HG02852 (cell line): ENCODE measurements around the gene C1GALT1.
"Not testable (repeated sequence)": the region's sequence is repeated elsewhere in the genome, so short reads cannot be mapped to it uniquely, and the experiment has no call there.

Experiments
- ATAC-seq: cut with Tn5 transposase; IDR thresholded peaks from one replicate; pipeline ENCODE4 v1.9.1; 2021; ENCODE audit warnings: mild to moderate bottlenecking, moderate library complexity; ENCODE audit not compliant: unreplicated experiment

C1GALT1 gene

GRCh38 chr7:7182156-7183060, at the start of gene C1GALT1:
Gene C1GALT1, plus strand, starts transcription at chr7:7182544. Its CDS starts 51,776 bp downstream, at chr7:7234320.
- ATAC-seq, result peak; percentile 83

- no peak for ATAC-seq
Observed at GRCh38 chr7:7134046-7134445, 48.3 kb upstream of the C1GALT1 start.

GRCh38 chr7:7135074-7135473, 47.3 kb upstream of the C1GALT1 start:
- ATAC-seq, result no peak

GRCh38 chr7:7135924-7136323, 46.4 kb upstream of the C1GALT1 start:
- ATAC-seq, result not testable (repeated sequence)

GRCh38 chr7:7136466-7137381, 45.6 kb upstream of the C1GALT1 start:
- ATAC-seq, result no peak

- no peak for ATAC-seq
Observed at GRCh38 chr7:7138897-7139296, 43.4 kb upstream of the C1GALT1 start.

- not testable (repeated sequence) for ATAC-seq
Observed at GRCh38 chr7:7143404-7143803, 38.9 kb upstream of the C1GALT1 start.

GRCh38 chr7:7145151-7145550, 37.2 kb upstream of the C1GALT1 start:
- not testable (repeated sequence) for ATAC-seq

- ATAC-seq, result no peak
Observed at GRCh38 chr7:7146837-7147236, 35.5 kb upstream of the C1GALT1 start.

GRCh38 chr7:7148798-7149481, 33.4 kb upstream of the C1GALT1 start:
- no peak for ATAC-seq

GRCh38 chr7:7151285-7151684, 31.1 kb upstream of the C1GALT1 start:
- ATAC-seq, result no peak

GRCh38 chr7:7151865-7152264, 30.5 kb upstream of the C1GALT1 start:
- ATAC-seq, result no peak

GRCh38 chr7:7152315-7152714, 30.0 kb upstream of the C1GALT1 start:
- no peak for ATAC-seq

GRCh38 chr7:7154355-7154754, 28.0 kb upstream of the C1GALT1 start:
- not testable (repeated sequence) for ATAC-seq

- no peak for ATAC-seq
Observed at GRCh38 chr7:7156663-7157062, 25.7 kb upstream of the C1GALT1 start.

- no peak for ATAC-seq
Observed at GRCh38 chr7:7157177-7157886, 25.0 kb upstream of the C1GALT1 start.

GRCh38 chr7:7157887-7158271, 24.5 kb upstream of the C1GALT1 start:
- no peak for ATAC-seq

- ATAC-seq, result no peak
Observed at GRCh38 chr7:7159063-7159658, 23.2 kb upstream of the C1GALT1 start.

GRCh38 chr7:7164591-7164990, 17.8 kb upstream of the C1GALT1 start:
- no peak for ATAC-seq

- no peak for ATAC-seq
Observed at GRCh38 chr7:7165372-7165771, 17.0 kb upstream of the C1GALT1 start.
